GM10248 (cell line): ENCODE data around the gene TMPRSS6.

Experiments
- CTCF ChIA-PET: fragments of 300-600 bp; sonication (Branson Sonifier 250); formaldehyde crosslinking; extraction: SDS; loops from one replicate; lab custom pipeline; 2021; ENCODE audit warnings: antibody characterized with exemption; lab: Yijun Ruan, JAX
- POLR2A ChIA-PET: fragments of 350-650 bp; sonication (Branson Sonifier 250); formaldehyde crosslinking; extraction: SDS; loops from one replicate; lab custom pipeline; 2020; ENCODE audit warnings: antibody characterized with exemption; lab: Yijun Ruan, JAX
- DNase-seq: peaks from one replicate; pipeline ENCODE4 v3.0.0; 2012; ENCODE audit errors: extremely low spot score
- CTCF ChIP-seq: IDR thresholded peaks from 2 replicates; pipeline ENCODE4 v1.5.1; 2012; ENCODE audit warnings: mild to moderate bottlenecking, low read depth; ENCODE audit errors: extremely low read depth, missing control alignments, control extremely low read depth

Gene TMPRSS6

GRCh38 chr22:37024339-37025157 is 85.0 kb downstream of the TMPRSS6 start:
- ChIA-PET CTCF (interaction anchor here (0.9 to 4.4 kb wide), 4 partner anchors 20 to 47 kb away, joined by 3 to 40 read pairs (median 4); no protein-coding TSS in a partner anchor), POLR2A (no interaction called here)
- TF ChIP-seq CTCF: no peak
- DNase-seq: no peak

- ChIA-PET CTCF (interaction anchor here (1.0 to 4.4 kb wide), 4 partner anchors 14 to 21 kb away, joined by 3 to 40 read pairs (median 3); no protein-coding TSS in a partner anchor), POLR2A (no interaction called here)
Observed at GRCh38 chr22:37023743-37024338, 85.7 kb downstream of the TMPRSS6 start.

GRCh38 chr22:37022483-37023337 is 86.8 kb downstream of the TMPRSS6 start:
- POLR2A ChIA-PET: no interaction called here
- DNase-seq: no peak
- TF ChIP-seq CTCF: no peak
- CTCF ChIA-PET: interaction anchor here (0.6 to 4.4 kb wide), 17 partner anchors 8 to 247 kb away, joined by 3 to 40 read pairs (median 4); partner anchors contain the start of gene IFT27

More at GRCh38 chr22:37023743-37024338, 85.7 kb downstream of the TMPRSS6 start:
- no peak for TF ChIP-seq CTCF
- no peak for DNase-seq

GRCh38 chr22:37021710-37022482 is 87.6 kb downstream of the TMPRSS6 start:
- CTCF ChIA-PET: interaction anchor here (0.6 to 4.4 kb wide), 22 partner anchors 9 to 747 kb away, joined by 3 to 40 read pairs (median 4); partner anchors contain the start of gene IFT27
- TF ChIP-seq CTCF: peak; percentile 81
- POLR2A ChIA-PET: no interaction called here
- peak; percentile 82 for DNase-seq

GRCh38 chr22:37021041-37021440 is 88.5 kb downstream of the TMPRSS6 start:
- CTCF ChIA-PET: interaction anchor here (0.7 to 4.4 kb wide), 20 partner anchors 8 to 245 kb away, joined by 3 to 40 read pairs (median 4); partner anchors contain the start of gene IFT27
- POLR2A ChIA-PET: no interaction called here

More at GRCh38 chr22:37021041-37021440, 88.5 kb downstream of the TMPRSS6 start:
- TF ChIP-seq CTCF: no peak
- DNase-seq: no peak
